Measurements from ENCODE around the gene UBXN10.
A peak's percentile ranks its signal among the peaks of the same experiment; 100 is the strongest.
"Not testable (repeated sequence)": the region's sequence is repeated elsewhere in the genome, so short reads cannot be mapped to it uniquely, and the experiment has no call there.

UBXN10 gene

GRCh38 chr1:20200966-20201365 is 15.1 kb downstream of the UBXN10 start:
- no peak for DNase-seq (ENCODE audit: low spot score)

GRCh38 chr1:20202166-20202565 is 16.3 kb downstream of the UBXN10 start:
- no peak for DNase-seq (ENCODE audit: low spot score)

GRCh38 chr1:20207546-20207945 is 21.6 kb downstream of the UBXN10 start:
- no peak for DNase-seq (ENCODE audit: low spot score)

GRCh38 chr1:20209471-20209870 is 23.6 kb downstream of the UBXN10 start:
- no peak for DNase-seq (ENCODE audit: low spot score)

- no peak for DNase-seq (ENCODE audit: low spot score)
Measured at GRCh38 chr1:20210736-20211460, 25.0 kb downstream of the UBXN10 start.

GRCh38 chr1:20211511-20211931 is 25.6 kb downstream of the UBXN10 start:
- no peak for DNase-seq (ENCODE audit: low spot score)

- DNase-seq (ENCODE audit: low spot score): no peak
Measured at GRCh38 chr1:20212085-20212684, 26.3 kb downstream of the UBXN10 start.

GRCh38 chr1:20212685-20213331 is 26.9 kb downstream of the UBXN10 start:
- DNase-seq (ENCODE audit: low spot score): peak; percentile 70

GRCh38 chr1:20215716-20216115 is 29.8 kb downstream of the UBXN10 start:
- DNase-seq (ENCODE audit: low spot score): no peak

- peak; percentile 12 for DNase-seq (ENCODE audit: low spot score)
Measured at GRCh38 chr1:20216574-20216973, 30.7 kb downstream of the UBXN10 start.

- DNase-seq (ENCODE audit: low spot score): not testable (repeated sequence)
Measured at GRCh38 chr1:20219053-20219452, 33.2 kb downstream of the UBXN10 start.

- no peak for DNase-seq (ENCODE audit: low spot score)
Measured at GRCh38 chr1:20220036-20220435, 34.1 kb downstream of the UBXN10 start.

- no peak for DNase-seq (ENCODE audit: low spot score)
Measured at GRCh38 chr1:20223106-20223505, 37.2 kb downstream of the UBXN10 start.

- DNase-seq (ENCODE audit: low spot score): no peak
Measured at GRCh38 chr1:20223551-20224419, 37.9 kb downstream of the UBXN10 start.

GRCh38 chr1:20224546-20224945 is 38.6 kb downstream of the UBXN10 start:
- DNase-seq (ENCODE audit: low spot score): no peak

- DNase-seq (ENCODE audit: low spot score): no peak
Measured at GRCh38 chr1:20227704-20228103, 41.8 kb downstream of the UBXN10 start.

GRCh38 chr1:20228314-20228825 is 42.5 kb downstream of the UBXN10 start:
- no peak for DNase-seq (ENCODE audit: low spot score)

GRCh38 chr1:20229171-20229570 is 43.3 kb downstream of the UBXN10 start:
- DNase-seq (ENCODE audit: low spot score): no peak

GRCh38 chr1:20232564-20232963 is 46.7 kb downstream of the UBXN10 start:
- DNase-seq (ENCODE audit: low spot score): not testable (repeated sequence)

- peak; percentile 33 for DNase-seq (ENCODE audit: low spot score)
Measured at GRCh38 chr1:20233394-20233793, 47.5 kb downstream of the UBXN10 start.

- no peak for DNase-seq (ENCODE audit: low spot score)
Measured at GRCh38 chr1:20233866-20234265, 48.0 kb downstream of the UBXN10 start.

Data from AG08395 (cell line).